Measurements from ENCODE around the gene RSRC1. TPM values are rescaled to one million over a fixed set of nuclear protein-coding genes. Genes with fewer than 3 reads are reported as not detected.

Gene RSRC1
- total RNA-seq, 1 donor from 2014 or later = 80.5 TPM

- Mint-ChIP-seq H3K27ac (no peak overlapping the region), H3K4me1 (peaks cover 26% of the 10 kb centered on the region), H3K27me3 (ENCODE audit: insufficient read depth, low read depth) (peaks cover 95% of the 10 kb centered on the region), H3K9me3 (no peaks in the 10 kb centered on the region), H3K36me3 (no peaks in the 10 kb centered on the region), H3K4me3 (no peak overlapping the region)
- no peaks in the 10 kb centered on the region for H3K79me2 ChIP-seq (ENCODE audit: low read depth)
- no peak overlapping the region for H3K4me3 ChIP-seq
- peaks cover 94% of the 10 kb centered on the region for H4K20me1 ChIP-seq (ENCODE audit: low read depth)
- no peak overlapping the region for H3K4me2 ChIP-seq
- H3K27ac ChIP-seq = no peak overlapping the region
- H3K4me1 ChIP-seq = peaks cover 5% of the 10 kb centered on the region
- no peak overlapping the region for H2AFZ ChIP-seq (replicated peaks)
- no peak for TF ChIP-seq EZH2 (IDR thresholded peaks at IDR 0.05)
- no peak for TF ChIP-seq CTCF (IDR thresholded peaks at IDR 0.05)
- peak; percentile 44 for TF ChIP-seq EZH2phosphoT487 (IDR thresholded peaks at IDR 0.05)
- H3K9me3 ChIP-seq (ENCODE audit: low read depth) = no peaks in the 10 kb centered on the region
- DNase-seq (ENCODE audit: low spot score) = peak; percentile 38
- no peaks in the 10 kb centered on the region for H3K36me3 ChIP-seq
- peaks cover 100% of the 10 kb centered on the region for H3K27me3 ChIP-seq
- H3K9ac ChIP-seq = no peak overlapping the region
- peaks cover 13% of the 10 kb centered on the region for H3F3A ChIP-seq (ENCODE audit: low read depth)
Measured at GRCh38 chr3:158100681-158101080, 9.2 kb upstream of the RSRC1 start.

- Histone ChIP-seq H3K9me3 (ENCODE audit: low read depth) (no peaks in the 10 kb centered on the region), H3K4me2 (no peak overlapping the region), H2AFZ (replicated peaks) (no peak overlapping the region), H3K36me3 (no peaks in the 10 kb centered on the region), H3K27ac (no peak overlapping the region), H3K27me3 (peaks cover 100% of the 10 kb centered on the region), H3K79me2 (ENCODE audit: low read depth) (no peaks in the 10 kb centered on the region), H3K4me1 (peaks cover 5% of the 10 kb centered on the region), H4K20me1 (ENCODE audit: low read depth) (peaks cover 93% of the 10 kb centered on the region), H3K4me3 (no peak overlapping the region), H3K9ac (no peak overlapping the region), H3F3A (ENCODE audit: low read depth) (peaks cover 15% of the 10 kb centered on the region)
- peaks cover 94% of the 10 kb centered on the region for H3K27me3 Mint-ChIP-seq (ENCODE audit: insufficient read depth, low read depth)
- H3K36me3 Mint-ChIP-seq = no peaks in the 10 kb centered on the region
- H3K4me1 Mint-ChIP-seq = peaks cover 33% of the 10 kb centered on the region
- DNase-seq (ENCODE audit: low spot score) = peak; percentile 13
- no peak overlapping the region for H3K4me3 Mint-ChIP-seq
- H3K27ac Mint-ChIP-seq = no peak overlapping the region
- TF ChIP-seq CTCF (IDR thresholded peaks at IDR 0.05) (no peak), EZH2 (IDR thresholded peaks at IDR 0.05) (no peak), EZH2phosphoT487 (IDR thresholded peaks at IDR 0.05) (no peak)
- H3K9me3 Mint-ChIP-seq = no peaks in the 10 kb centered on the region
Measured at GRCh38 chr3:158101335-158102241, 8.3 kb upstream of the RSRC1 start.

- H3K36me3 ChIP-seq = no peaks in the 10 kb centered on the region
- H3K4me2 ChIP-seq = peak overlapping the region; percentile 64
- H3K9me3 ChIP-seq (ENCODE audit: low read depth) = no peaks in the 10 kb centered on the region
- peaks cover 93% of the 10 kb centered on the region for H4K20me1 ChIP-seq (ENCODE audit: low read depth)
- peaks cover 100% of the 10 kb centered on the region for H3K27me3 ChIP-seq
- H3K4me1 ChIP-seq = peaks cover 2% of the 10 kb centered on the region
- TF ChIP-seq CTCF (IDR thresholded peaks at IDR 0.05) = no peak
- TF ChIP-seq EZH2phosphoT487 (IDR thresholded peaks at IDR 0.05) = no peak
- no peak for TF ChIP-seq EZH2 (IDR thresholded peaks at IDR 0.05)
- no peaks in the 10 kb centered on the region for H3K9me3 Mint-ChIP-seq
- peak; percentile 39 for DNase-seq (ENCODE audit: low spot score)
- no peak overlapping the region for H3K27ac ChIP-seq
- H3K36me3 Mint-ChIP-seq = no peaks in the 10 kb centered on the region
- H3K27me3 Mint-ChIP-seq (ENCODE audit: insufficient read depth, low read depth) = peaks cover 95% of the 10 kb centered on the region
- H2AFZ ChIP-seq (replicated peaks) = no peak overlapping the region
- no peak overlapping the region for H3K27ac Mint-ChIP-seq
- H3K4me1 Mint-ChIP-seq = peaks cover 40% of the 10 kb centered on the region
- H3K79me2 ChIP-seq (ENCODE audit: low read depth) = no peaks in the 10 kb centered on the region
- H3K9ac ChIP-seq = no peak overlapping the region
- H3K4me3 ChIP-seq = no peak overlapping the region
- peaks cover 24% of the 10 kb centered on the region for H3F3A ChIP-seq (ENCODE audit: low read depth)
- H3K4me3 Mint-ChIP-seq = peak overlapping the region; percentile 79
Measured at GRCh38 chr3:158102242-158103080, 7.4 kb upstream of the RSRC1 start.

Measured in neural progenitor cell (in vitro differentiated cells).